K562 (cell line): ENCODE data around the gene ALG8. TPM values are rescaled to one million over a fixed set of nuclear protein-coding genes. Genes with fewer than 3 reads are reported as not detected.
A peak's percentile ranks its signal among the peaks of the same experiment; 100 is the strongest.

Source experiments
- CBX3 ChIP-seq, 2 experiments: IDR thresholded peaks; 1 replicate in 1 of 2; 2 replicates in 1 of 2; pipeline ENCODE4 v1.6.1; 2012; ENCODE audit warnings: inconsistent platforms in 2 of 2, low read length in 2 of 2, borderline replicate concordance in 1 of 2, control low read depth in 1 of 2
- DPF2 ChIP-seq: fragments of 450-650 bp; IDR thresholded peaks from 2 replicates; pipeline ENCODE4 v1.6.1; 2016
- E2F1 ChIP-seq: sonication (generic); formaldehyde crosslinking; IDR thresholded peaks from 2 replicates; pipeline ENCODE4 v1.8.1; 2023; ENCODE audit warnings: mild to moderate bottlenecking, missing genetic modification reagents, moderate library complexity
- HINFP ChIP-seq: fragments of 450-650 bp; conservative IDR thresholded peaks from 2 replicates; pipeline ENCODE4 v1.6.1; 2016; ENCODE audit warnings: missing genetic modification characterization, low read depth, mild to moderate bottlenecking, control low read depth, missing compliant biosample characterization
- KAT7 ChIP-seq: sonication (generic); formaldehyde crosslinking; IDR thresholded peaks from 2 replicates; pipeline ENCODE4 v1.8.0; 2022; ENCODE audit warnings: missing genetic modification reagents, mild to moderate bottlenecking, borderline replicate concordance
- MTA2 ChIP-seq: fragments of 450-650 bp; IDR thresholded peaks from 2 replicates; pipeline ENCODE4 v1.6.1; 2016; ENCODE audit warnings: low read depth
- SP2 ChIP-seq: IDR thresholded peaks from 2 replicates; pipeline ENCODE4 v1.6.1; 2011; ENCODE audit warnings: mild to moderate bottlenecking, low read depth, low read length, moderate library complexity; ENCODE audit not compliant: poor library complexity, severe bottlenecking; ENCODE audit errors: extremely low read depth
- TCF7 ChIP-seq: sonication (generic); IDR thresholded peaks from 2 replicates; pipeline ENCODE4 v1.6.1; 2016; ENCODE audit warnings: antibody characterized with exemption, borderline replicate concordance
- ZBTB2 ChIP-seq: fragments of 450-650 bp; IDR thresholded peaks from 2 replicates; pipeline ENCODE4 v1.6.1; 2016; ENCODE audit warnings: antibody characterized with exemption
- ZBTB7A ChIP-seq: IDR thresholded peaks from 2 replicates; pipeline ENCODE4 v1.6.1; 2011; ENCODE audit warnings: low read depth, mild to moderate bottlenecking, low read length, moderate library complexity, borderline replicate concordance; ENCODE audit not compliant: control insufficient read depth
- ZFPM2 ChIP-seq: fragments of 250-450 bp; sonication (Bioruptor Pico); IDR thresholded peaks from 2 replicates; pipeline ENCODE4 v1.5.1; 2022; ENCODE audit warnings: mild to moderate bottlenecking
- ZFX ChIP-seq: sonication (generic); formaldehyde crosslinking; IDR thresholded peaks from 2 replicates; pipeline ENCODE4 v1.8.0; 2022; ENCODE audit warnings: mild to moderate bottlenecking, missing genetic modification reagents, moderate library complexity
- ZNF277 ChIP-seq: fragments of 250-450 bp; sonication (Bioruptor Pico); IDR thresholded peaks from 2 replicates; pipeline ENCODE4 v1.8.0; 2022; ENCODE audit warnings: inconsistent platforms, mild to moderate bottlenecking, moderate library complexity, borderline replicate concordance
- ZNF592 ChIP-seq: fragments of 450-650 bp; IDR thresholded peaks from 2 replicates; pipeline ENCODE4 v1.6.1; 2017; ENCODE audit warnings: antibody characterized with exemption, mild to moderate bottlenecking
- polyA plus RNA-seq, 8 experiments: library from polyadenylated mRNA; depleted of rRNA in 4 of 8; stranded (reverse) in 5 of 8; unstranded in 3 of 8; fragments of >200 nt; fragmentation: Nextera tagmentation in 2 of 8; fragmentation: Illumina TruSeq in 1 of 8; extraction: Ambion mirVana in 2 of 8; extraction: Trizol in 1 of 8; gene quantifications; 2 replicates each; pipeline versions ENCODE4 v1.2.1 to v1.2.3, GENCODE V29; 2011 to 2014; ENCODE audit warnings: inconsistent platforms in 1 of 8, missing spikeins in 1 of 8
- total RNA-seq, 7 experiments: library from RNA; depleted of rRNA in 6 of 7; stranded (reverse); fragments of >200 nt in 6 of 7; fragmentation: Illumina TruSeq in 2 of 7; extraction: Trizol in 2 of 7; gene quantifications; 2 replicates each; pipeline versions ENCODE4 v1.2.1 to v1.2.3, GENCODE V29; 2011 to 2021; ENCODE audit warnings: low replicate concordance in 1 of 7

The ALG8 gene
- total and polyA plus RNA-seq, 9 of the 15 experiments (the other 6 are each of a cell fraction or from before 2014, with no cell fraction given): 59.3 to 189 (median 106) TPM

- TF ChIP-seq ZBTB2 (peak; percentile 25; the same call in 1 of the 2 replicates), ZFX (CRISPR knock-in tag) (peak; percentile 69), SP2 (no peak), ZNF592 (peak; percentile 70; the same call in 1 of the 2 replicates), ZBTB7A (peak; percentile 81), MTA2 (no peak), E2F1 (CRISPR knock-in tag) (no peak), DPF2 (peak; percentile 41; the same call in 1 of the 2 replicates), TCF7 (0 out of 2 replicates have a peak, but pooled peaks have one; percentile 37), ZFPM2 (peak; percentile 89; the same call in 1 of the 2 replicates), ZNF277 (CRISPR knock-in tag) (no peak), CBX3 (IDR thresholded peaks at IDR 0.05; ENCODE audit: borderline replicate concordance in 1 of 2, low read length in 2 of 2) (peak in 1 of 2 experiments; percentile 53; a peak in 1 of 3 replicates), HINFP (tag) (no peak), KAT7 (CRISPR knock-in tag) (peak; percentile 96; the same call in 1 of the 2 replicates)
Observed at GRCh38 chr11:78188286-78189173, 49.1 kb upstream of the ALG8 start, which contains the start of the genes KCTD21 and USP35 (continued).
